ENCODE measurements around the gene CFAP221.

CFAP221 gene

DNA sequence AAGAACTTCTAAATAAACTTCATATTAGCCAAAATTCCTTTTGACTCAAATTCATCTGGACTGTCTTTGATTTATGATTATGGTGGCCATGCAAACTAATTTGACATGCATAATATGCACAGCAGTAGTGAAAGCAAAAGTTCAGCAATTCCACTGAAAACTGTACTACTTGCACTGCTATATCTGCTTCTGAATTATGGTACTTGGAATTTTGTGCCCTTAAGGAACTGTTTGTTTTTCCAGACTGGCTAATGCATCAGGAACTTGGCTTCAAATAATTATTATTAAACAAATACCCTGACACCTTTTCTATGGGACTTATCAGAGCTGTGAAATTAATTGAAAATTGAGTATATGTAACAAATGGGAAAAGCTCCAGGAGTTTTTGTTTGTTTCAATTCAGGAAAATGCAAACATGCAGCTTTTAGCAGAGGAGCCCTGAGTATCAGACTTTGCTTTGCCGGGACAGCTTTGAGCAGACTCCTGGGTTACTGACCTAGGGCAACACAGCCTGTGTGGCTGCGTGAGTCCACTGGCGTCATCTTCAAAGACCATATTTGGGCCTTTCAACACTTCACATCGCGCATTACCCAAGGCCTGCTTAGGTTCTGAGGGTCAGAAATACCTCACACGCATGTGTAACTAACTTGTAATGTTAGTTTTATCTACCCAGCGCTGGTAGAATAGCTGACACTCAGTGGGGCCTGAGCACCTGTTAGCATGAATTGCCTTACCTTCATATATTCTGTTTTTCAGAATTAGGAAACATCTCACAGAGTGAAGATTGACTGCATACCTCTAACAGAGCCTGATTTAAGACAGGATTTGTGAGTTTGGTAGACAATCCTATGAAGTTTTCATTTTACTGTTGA, 35.4 kb downstream of the CFAP221 start:
- no peak for DNase-seq (ENCODE audit: low read depth)
- H3K4me3 ChIP-seq (ENCODE audit: low read depth, low read length), result no peak overlapping the region
- no peak for TF ChIP-seq CTCF (IDR thresholded peaks at IDR 0.05; ENCODE audit: control insufficient read depth, extremely low read depth, insufficient read depth)

DNA sequence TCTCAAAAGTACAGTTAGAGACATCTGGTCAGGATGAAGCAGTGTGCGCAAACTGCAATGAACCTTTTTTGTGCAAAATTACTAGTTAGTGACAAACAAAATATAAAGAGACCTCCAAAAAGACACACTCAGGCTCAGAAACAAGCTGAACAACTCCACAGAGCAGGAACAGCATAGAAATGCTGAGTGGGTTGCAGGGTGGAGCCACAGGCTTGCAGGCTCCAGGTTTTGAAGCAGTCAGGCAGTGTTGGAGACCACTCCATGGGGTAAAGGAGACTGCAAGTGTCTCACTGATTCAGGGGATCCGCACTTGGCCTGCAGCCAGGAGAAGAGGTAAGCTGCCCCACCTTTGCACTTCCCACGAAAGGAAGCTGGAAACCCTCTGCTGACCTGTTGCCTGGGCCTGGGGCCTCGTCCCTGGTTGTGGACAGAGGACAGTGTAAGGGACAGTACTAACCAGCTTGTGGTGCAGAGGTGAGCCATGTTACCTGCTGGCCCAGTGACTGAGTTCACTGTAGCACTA, 36.4 kb downstream of the CFAP221 start:
- no peak overlapping the region for H3K4me3 ChIP-seq (ENCODE audit: low read depth, low read length)
- no peak for DNase-seq (ENCODE audit: low read depth)
- TF ChIP-seq CTCF (IDR thresholded peaks at IDR 0.05; ENCODE audit: control insufficient read depth, extremely low read depth, insufficient read depth), result no peak

- DNase-seq (ENCODE audit: low read depth), result no peak
- no peak for TF ChIP-seq CTCF (IDR thresholded peaks at IDR 0.05; ENCODE audit: control insufficient read depth, extremely low read depth, insufficient read depth)
- H3K4me3 ChIP-seq (ENCODE audit: low read depth, low read length), result no peak overlapping the region
These were observed 39.0 kb downstream of the CFAP221 start for GRCh38 chr2:119583291-119583690.

DNA sequence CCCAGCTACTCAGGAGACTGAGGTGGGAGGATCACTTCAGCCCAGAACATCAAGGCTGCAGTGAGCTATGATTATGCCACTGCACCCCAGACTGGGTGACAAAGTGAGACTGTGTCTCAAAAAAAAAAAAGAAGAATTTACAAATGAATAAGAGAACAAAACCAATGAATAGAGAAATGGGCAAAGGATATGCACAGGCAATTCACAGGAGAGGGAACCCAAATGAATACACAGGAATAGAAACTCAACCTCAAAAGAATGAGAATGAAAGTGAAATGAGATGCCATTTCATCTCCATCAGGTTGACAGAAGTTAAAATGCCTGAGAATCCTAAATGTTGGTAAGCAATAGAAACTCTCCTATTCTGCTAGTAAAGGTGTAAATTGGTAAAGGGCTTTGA, 40.2 kb downstream of the CFAP221 start:
- DNase-seq (ENCODE audit: low read depth), result no peak
- no peak for TF ChIP-seq CTCF (IDR thresholded peaks at IDR 0.05; ENCODE audit: control insufficient read depth, extremely low read depth, insufficient read depth)
- H3K4me3 ChIP-seq (ENCODE audit: low read depth, low read length), result no peak overlapping the region

- no peak for TF ChIP-seq CTCF (IDR thresholded peaks at IDR 0.05; ENCODE audit: control insufficient read depth, extremely low read depth, insufficient read depth)
- no peak overlapping the region for H3K4me3 ChIP-seq (ENCODE audit: low read depth, low read length)
- DNase-seq (ENCODE audit: low read depth), result no peak
These were observed 41.8 kb downstream of the CFAP221 start for GRCh38 chr2:119586085-119586484.

- no peak for TF ChIP-seq CTCF (IDR thresholded peaks at IDR 0.05; ENCODE audit: control insufficient read depth, extremely low read depth, insufficient read depth)
- DNase-seq (ENCODE audit: low read depth), result no peak
- no peak overlapping the region for H3K4me3 ChIP-seq (ENCODE audit: low read depth, low read length)
These were observed 46.6 kb downstream of the CFAP221 start for GRCh38 chr2:119590873-119591272.
